Measurements from ENCODE around the gene WWC1.

Gene WWC1

DNA sequence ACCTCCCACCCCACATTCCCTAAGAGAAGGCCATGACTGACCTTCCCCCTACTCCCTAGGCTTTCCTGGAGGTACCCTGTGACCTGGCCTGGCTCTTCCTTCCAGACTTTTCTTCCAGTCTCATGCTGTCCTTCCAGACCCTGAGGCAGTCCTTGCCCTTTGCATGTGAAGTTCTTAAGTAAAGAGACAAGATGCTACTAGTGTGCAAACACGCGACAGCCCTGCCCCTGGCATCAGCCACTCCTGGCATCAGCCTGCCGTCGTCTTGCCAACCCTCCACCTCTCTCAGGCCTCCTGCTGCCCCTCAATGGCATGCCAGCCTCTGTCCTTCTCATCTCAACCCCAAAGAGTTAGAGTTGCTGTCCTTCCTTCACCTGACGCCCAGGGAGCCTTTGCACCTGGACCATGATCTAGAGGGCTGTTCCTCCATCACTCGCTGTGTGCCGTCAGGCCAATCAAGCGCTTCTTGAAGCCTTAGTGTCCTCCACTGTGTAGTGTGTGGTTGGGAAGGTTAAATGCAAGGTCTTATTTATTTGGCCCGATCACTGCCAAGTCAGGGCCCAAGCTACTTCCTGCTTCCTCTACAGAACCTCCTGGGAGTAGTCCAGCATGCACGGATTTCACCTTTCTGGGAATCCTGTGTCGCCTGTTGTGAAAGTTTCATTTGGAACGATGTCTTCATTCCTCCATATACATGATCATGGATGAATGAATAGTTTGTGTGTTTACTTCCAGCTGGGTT, 61.9 kb downstream of the WWC1 start:
- no peak overlapping the region for H3K27ac ChIP-seq (ENCODE audit: low read depth, low read length)
- no peaks in the 10 kb centered on the region for H3K27me3 ChIP-seq (ENCODE audit: insufficient read depth, low read length)
- H2AFZ ChIP-seq (ENCODE audit: low read length, unreplicated experiment) = no peak overlapping the region
- no peak overlapping the region for H3K4me3 ChIP-seq (ENCODE audit: low read depth, low read length)
- no peaks in the 10 kb centered on the region for H3K36me3 ChIP-seq (ENCODE audit: insufficient read depth, low read length)
- peaks cover 8% of the 10 kb centered on the region for H3K4me1 ChIP-seq (ENCODE audit: control insufficient read depth, insufficient read depth, low read length, unreplicated experiment)
- no peaks in the 10 kb centered on the region for H3K79me2 ChIP-seq (ENCODE audit: control insufficient read depth, insufficient read depth, low read length, unreplicated experiment)

DNA sequence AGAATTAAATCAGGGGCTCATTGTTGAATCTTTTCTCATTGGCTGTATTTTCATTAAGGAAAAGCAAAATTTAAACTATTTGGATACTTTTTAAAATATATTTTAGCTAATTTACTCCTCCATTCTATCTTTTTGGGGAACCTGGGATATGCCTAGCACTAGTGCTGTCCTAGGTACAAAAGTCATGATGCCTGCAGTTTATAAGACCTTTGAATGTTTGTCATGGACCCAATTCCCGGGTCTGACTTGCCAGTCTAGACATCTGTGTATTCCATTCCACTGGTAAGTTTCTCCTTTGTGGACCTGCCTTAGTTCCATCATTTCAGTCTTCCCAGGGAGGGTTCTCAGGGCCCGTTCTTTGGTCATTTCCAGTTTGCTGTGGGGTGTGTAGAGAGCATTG, 63.0 kb downstream of the WWC1 start:
- Histone ChIP-seq H3K4me1 (ENCODE audit: control insufficient read depth, insufficient read depth, low read length, unreplicated experiment) (peaks cover 8% of the 10 kb centered on the region), H3K36me3 (ENCODE audit: insufficient read depth, low read length) (no peaks in the 10 kb centered on the region), H3K27ac (ENCODE audit: low read depth, low read length) (no peak overlapping the region), H3K27me3 (ENCODE audit: insufficient read depth, low read length) (no peaks in the 10 kb centered on the region), H3K4me3 (ENCODE audit: low read depth, low read length) (no peak overlapping the region), H3K79me2 (ENCODE audit: control insufficient read depth, insufficient read depth, low read length, unreplicated experiment) (no peaks in the 10 kb centered on the region), H2AFZ (ENCODE audit: low read length, unreplicated experiment) (no peak overlapping the region)

DNA sequence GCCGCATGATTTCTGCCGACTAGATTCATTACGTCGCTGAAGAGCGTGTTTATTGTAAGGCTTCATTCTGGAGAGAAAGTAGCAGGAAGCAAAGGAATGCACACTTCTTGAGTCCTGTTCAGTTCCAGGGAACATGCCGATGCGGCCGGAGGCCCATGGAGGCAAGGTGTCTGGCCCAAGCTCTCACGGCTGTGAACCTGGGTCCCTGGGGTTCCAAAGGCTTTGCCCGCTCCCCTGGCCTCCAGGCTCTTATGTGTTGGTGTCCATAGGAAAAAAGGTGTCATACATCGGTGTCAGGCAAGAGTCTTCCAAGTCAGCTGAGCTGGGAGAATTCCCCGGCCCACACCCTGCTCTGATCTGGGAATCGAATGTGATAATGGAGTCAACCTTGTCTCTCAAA, 64.7 kb downstream of the WWC1 start:
- no peak overlapping the region for H3K27ac ChIP-seq (ENCODE audit: low read depth, low read length)
- no peak overlapping the region for H3K4me3 ChIP-seq (ENCODE audit: low read depth, low read length)
- no peaks in the 10 kb centered on the region for H3K27me3 ChIP-seq (ENCODE audit: insufficient read depth, low read length)
- H3K79me2 ChIP-seq (ENCODE audit: control insufficient read depth, insufficient read depth, low read length, unreplicated experiment) = no peaks in the 10 kb centered on the region
- H3K36me3 ChIP-seq (ENCODE audit: insufficient read depth, low read length) = no peaks in the 10 kb centered on the region
- H2AFZ ChIP-seq (ENCODE audit: low read length, unreplicated experiment) = no peak overlapping the region
- H3K4me1 ChIP-seq (ENCODE audit: control insufficient read depth, insufficient read depth, low read length, unreplicated experiment) = peaks cover 8% of the 10 kb centered on the region

DNA sequence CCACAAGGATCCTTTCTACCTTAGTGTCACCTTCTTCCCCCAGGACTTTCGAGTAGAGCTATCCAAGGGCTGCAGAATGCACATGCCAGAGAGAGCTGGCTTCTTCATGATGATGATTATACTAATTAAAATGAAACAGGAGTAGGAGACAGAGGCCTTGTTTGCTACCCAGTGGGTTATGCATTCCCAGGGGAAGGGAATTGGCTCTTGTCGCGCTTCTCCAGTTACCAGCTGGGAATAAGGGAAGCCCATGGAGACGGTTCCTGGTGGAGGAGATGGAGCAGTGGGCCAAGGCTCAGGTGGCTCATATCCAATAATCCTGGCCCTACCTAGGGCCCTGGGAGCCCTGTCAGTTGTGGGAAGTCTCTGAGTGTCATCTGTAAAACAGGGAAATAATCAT, 65.1 kb downstream of the WWC1 start:
- Histone ChIP-seq H3K27ac (ENCODE audit: low read depth, low read length) (no peak overlapping the region), H3K27me3 (ENCODE audit: insufficient read depth, low read length) (no peaks in the 10 kb centered on the region), H3K36me3 (ENCODE audit: insufficient read depth, low read length) (no peaks in the 10 kb centered on the region), H3K4me1 (ENCODE audit: control insufficient read depth, insufficient read depth, low read length, unreplicated experiment) (peaks cover 8% of the 10 kb centered on the region), H2AFZ (ENCODE audit: low read length, unreplicated experiment) (no peak overlapping the region), H3K4me3 (ENCODE audit: low read depth, low read length) (no peak overlapping the region), H3K79me2 (ENCODE audit: control insufficient read depth, insufficient read depth, low read length, unreplicated experiment) (no peaks in the 10 kb centered on the region)

DNA sequence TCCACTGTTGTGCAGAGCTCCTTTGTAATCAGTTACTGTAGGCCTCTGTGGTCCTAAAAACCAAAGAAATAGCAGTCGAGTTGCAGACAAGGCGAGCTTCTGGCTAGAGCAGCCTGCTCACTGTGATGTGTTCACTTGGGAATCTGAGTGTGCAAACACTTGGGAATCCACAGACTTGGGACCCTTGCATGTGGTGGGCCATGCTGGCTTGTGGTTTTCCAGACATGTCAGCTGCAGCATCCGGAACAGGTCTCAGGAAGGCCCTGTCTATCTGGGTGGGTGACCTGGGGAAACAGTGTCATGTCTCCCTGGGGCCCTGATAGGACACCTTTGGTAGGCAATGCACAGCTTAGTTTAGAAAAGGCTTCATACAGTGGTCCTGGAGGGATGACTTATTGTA, 66.4 kb downstream of the WWC1 start:
- Histone ChIP-seq H3K4me3 (ENCODE audit: low read depth, low read length) (no peak overlapping the region), H3K27ac (ENCODE audit: low read depth, low read length) (no peak overlapping the region), H3K36me3 (ENCODE audit: insufficient read depth, low read length) (no peaks in the 10 kb centered on the region), H3K79me2 (ENCODE audit: control insufficient read depth, insufficient read depth, low read length, unreplicated experiment) (no peaks in the 10 kb centered on the region), H2AFZ (ENCODE audit: low read length, unreplicated experiment) (no peak overlapping the region), H3K27me3 (ENCODE audit: insufficient read depth, low read length) (no peaks in the 10 kb centered on the region), H3K4me1 (ENCODE audit: control insufficient read depth, insufficient read depth, low read length, unreplicated experiment) (peaks cover 8% of the 10 kb centered on the region)

DNA sequence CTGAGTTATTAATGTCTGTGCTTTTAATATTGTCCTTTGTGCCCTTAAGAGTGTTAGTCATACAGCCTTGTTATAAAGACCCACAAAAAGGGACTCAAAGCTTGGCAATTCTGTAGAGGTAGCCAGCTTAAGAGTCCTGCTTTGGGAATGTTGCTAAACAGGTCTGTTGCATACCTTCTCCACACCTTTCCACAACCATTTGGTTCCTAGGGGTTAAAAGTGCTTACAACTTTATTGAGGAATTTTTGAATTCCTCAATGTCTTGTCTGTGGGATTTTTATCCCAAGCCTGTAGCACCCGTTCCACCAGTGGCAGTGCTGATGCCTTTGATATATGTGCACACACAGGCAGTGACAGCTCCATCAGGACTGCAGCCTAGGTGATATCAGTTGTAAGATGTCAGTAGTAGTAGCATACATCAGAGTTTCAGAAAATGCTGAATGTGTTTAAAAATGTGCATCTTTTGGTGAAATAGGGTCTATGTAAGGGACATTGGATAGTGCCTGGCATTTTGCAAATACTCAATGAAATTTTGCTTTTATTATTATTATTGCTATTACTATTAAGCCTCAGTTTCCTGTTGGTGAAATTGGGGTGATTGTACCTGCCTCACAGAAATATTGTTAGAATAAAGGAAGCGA, 68.5 kb downstream of the WWC1 start:
- no peaks in the 10 kb centered on the region for H3K36me3 ChIP-seq (ENCODE audit: insufficient read depth, low read length)
- H3K4me1 ChIP-seq (ENCODE audit: control insufficient read depth, insufficient read depth, low read length, unreplicated experiment) = peaks cover 3% of the 10 kb centered on the region
- no peaks in the 10 kb centered on the region for H3K79me2 ChIP-seq (ENCODE audit: control insufficient read depth, insufficient read depth, low read length, unreplicated experiment)
- no peak overlapping the region for H3K27ac ChIP-seq (ENCODE audit: low read depth, low read length)
- H3K4me3 ChIP-seq (ENCODE audit: low read depth, low read length) = no peak overlapping the region
- H3K27me3 ChIP-seq (ENCODE audit: insufficient read depth, low read length) = no peaks in the 10 kb centered on the region
- H2AFZ ChIP-seq (ENCODE audit: low read length, unreplicated experiment) = no peak overlapping the region

DNA sequence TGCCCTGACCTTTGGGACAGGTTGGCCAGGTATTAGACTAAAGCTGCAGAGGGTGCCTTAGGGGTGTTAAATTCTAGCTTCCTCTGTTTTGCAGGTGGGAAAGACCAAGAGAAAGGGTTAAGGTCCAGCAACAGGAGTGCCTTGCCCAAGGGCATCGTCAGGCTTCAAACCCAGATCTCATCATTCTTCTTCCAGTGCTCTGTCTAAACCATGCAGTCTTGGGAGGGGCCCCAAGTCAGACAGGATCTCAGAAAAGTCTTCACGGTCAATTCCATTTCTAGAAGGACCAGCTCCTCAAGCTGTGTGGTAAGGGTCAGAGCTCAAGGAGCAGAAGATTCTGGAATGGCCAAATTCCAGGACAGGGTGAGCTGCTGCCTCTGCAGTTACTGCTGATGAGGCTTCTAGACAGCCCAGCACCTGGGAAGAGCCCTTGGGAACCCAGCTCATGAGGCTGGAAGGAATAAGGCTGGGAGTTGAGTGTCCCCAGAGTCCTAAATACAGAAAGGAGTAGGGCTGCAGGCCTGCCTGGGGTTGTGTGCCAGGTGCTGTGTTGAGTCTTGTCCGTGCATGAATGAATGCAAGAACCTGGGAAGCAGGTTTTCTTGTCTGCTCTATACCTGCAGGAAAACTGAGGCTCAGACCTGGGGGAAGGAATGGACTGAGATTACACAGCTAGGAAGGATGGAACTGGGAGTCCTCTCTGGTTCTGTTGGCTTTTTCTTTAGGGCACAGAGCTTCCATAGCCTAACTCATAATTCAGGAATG, 69.3 kb downstream of the WWC1 start:
- Histone ChIP-seq H2AFZ (ENCODE audit: low read length, unreplicated experiment) (no peak overlapping the region), H3K36me3 (ENCODE audit: insufficient read depth, low read length) (no peaks in the 10 kb centered on the region), H3K4me1 (ENCODE audit: control insufficient read depth, insufficient read depth, low read length, unreplicated experiment) (peaks cover 11% of the 10 kb centered on the region), H3K79me2 (ENCODE audit: control insufficient read depth, insufficient read depth, low read length, unreplicated experiment) (no peaks in the 10 kb centered on the region), H3K27me3 (ENCODE audit: insufficient read depth, low read length) (no peaks in the 10 kb centered on the region), H3K4me3 (ENCODE audit: low read depth, low read length) (no peak overlapping the region), H3K27ac (ENCODE audit: low read depth, low read length) (no peak overlapping the region)

DNA sequence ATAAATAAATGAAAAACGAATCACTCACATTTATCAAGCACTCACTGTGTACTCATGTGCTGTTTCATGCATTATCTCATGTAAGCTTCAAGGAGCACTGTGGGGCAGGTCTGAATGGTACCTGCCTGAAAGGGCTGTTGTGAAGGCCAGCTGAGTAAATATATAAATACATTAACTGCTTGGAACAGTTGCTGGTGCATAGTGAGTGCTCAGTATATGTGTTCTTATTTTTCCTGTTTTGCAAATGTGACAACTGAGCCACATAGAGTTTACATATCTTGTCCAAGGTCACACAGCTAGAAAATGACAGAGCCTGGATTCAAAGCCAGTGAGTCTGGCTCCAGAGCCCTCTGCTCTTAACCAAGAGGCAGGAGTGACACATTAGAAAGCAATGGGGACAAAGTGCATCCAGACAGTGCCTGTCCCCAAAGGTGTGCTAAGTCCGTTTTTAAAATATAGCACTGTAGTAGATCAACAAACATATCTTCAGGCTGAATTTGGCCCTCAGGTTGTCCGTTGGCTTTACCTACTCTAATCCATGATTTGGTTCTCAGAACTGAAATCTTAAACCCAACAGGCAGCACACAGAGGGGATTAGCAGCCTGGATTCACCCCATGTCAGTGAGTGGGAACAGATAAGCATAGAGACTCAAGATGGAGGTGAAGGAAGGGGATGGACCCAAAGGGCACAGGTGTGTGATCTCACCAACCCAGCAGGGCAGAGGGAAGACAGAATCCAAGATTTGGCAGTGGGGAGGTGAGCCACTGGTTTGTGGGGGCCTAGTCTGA, 70.8 kb downstream of the WWC1 start:
- H3K4me3 ChIP-seq (ENCODE audit: low read depth, low read length) = no peak overlapping the region
- H3K27ac ChIP-seq (ENCODE audit: low read depth, low read length) = no peak overlapping the region
- H3K4me1 ChIP-seq (ENCODE audit: control insufficient read depth, insufficient read depth, low read length, unreplicated experiment) = peaks cover 19% of the 10 kb centered on the region
- H3K36me3 ChIP-seq (ENCODE audit: insufficient read depth, low read length) = no peaks in the 10 kb centered on the region
- no peak overlapping the region for H2AFZ ChIP-seq (ENCODE audit: low read length, unreplicated experiment)
- H3K79me2 ChIP-seq (ENCODE audit: control insufficient read depth, insufficient read depth, low read length, unreplicated experiment) = no peaks in the 10 kb centered on the region
- no peaks in the 10 kb centered on the region for H3K27me3 ChIP-seq (ENCODE audit: insufficient read depth, low read length)

DNA sequence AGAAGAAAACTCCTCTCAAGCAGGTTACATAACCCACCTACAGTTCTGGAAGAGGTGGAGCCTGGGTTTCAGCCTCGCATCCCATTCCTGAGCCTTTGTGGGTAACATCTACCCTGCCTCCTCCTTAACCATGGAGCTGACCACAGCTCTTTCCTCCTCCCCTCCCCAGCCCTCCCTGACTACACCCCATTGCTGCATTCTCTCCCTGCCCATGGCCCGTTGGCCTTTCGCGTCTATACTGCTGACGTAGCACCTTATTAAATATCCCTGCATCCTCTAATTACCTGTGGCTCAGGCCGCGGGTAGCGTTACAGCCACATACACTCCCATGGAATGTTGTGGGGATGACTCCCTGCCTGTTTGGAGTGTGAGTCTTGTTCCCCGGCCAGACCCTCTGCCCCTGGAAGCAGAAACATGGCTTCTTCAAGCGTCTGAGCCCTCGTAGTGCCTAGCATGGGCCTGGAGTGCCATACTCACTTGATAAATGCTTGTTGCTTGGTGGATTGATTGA, 72.8 kb downstream of the WWC1 start:
- no peaks in the 10 kb centered on the region for H3K79me2 ChIP-seq (ENCODE audit: control insufficient read depth, insufficient read depth, low read length, unreplicated experiment)
- no peak overlapping the region for H2AFZ ChIP-seq (ENCODE audit: low read length, unreplicated experiment)
- H3K27ac ChIP-seq (ENCODE audit: low read depth, low read length) = peak overlapping the region; percentile 86; the same call in 1 of the 2 replicates
- peaks cover 19% of the 10 kb centered on the region for H3K4me1 ChIP-seq (ENCODE audit: control insufficient read depth, insufficient read depth, low read length, unreplicated experiment)
- H3K36me3 ChIP-seq (ENCODE audit: insufficient read depth, low read length) = no peaks in the 10 kb centered on the region
- no peak overlapping the region for H3K4me3 ChIP-seq (ENCODE audit: low read depth, low read length)
- H3K27me3 ChIP-seq (ENCODE audit: insufficient read depth, low read length) = no peaks in the 10 kb centered on the region

Data from ACC112 (cell line).